H1 (cell line): ENCODE measurements around the gene FLVCR1. TPM values are rescaled to one million over a fixed set of nuclear protein-coding genes. Genes with fewer than 3 reads are reported as not detected.

Experiments
- CTCF ChIA-PET: fragments of 300-600 bp; sonication (Branson Sonifier 250); formaldehyde crosslinking; loops from one replicate; lab custom pipeline; 2021; ENCODE audit not compliant: partially characterized antibody; lab: Charles Lee
- POLR2A ChIA-PET: fragments of 300-600 bp; sonication (Branson Sonifier 250); formaldehyde crosslinking; loops from one replicate; lab custom pipeline; 2021; ENCODE audit warnings: inconsistent platforms; ENCODE audit not compliant: partially characterized antibody; lab: Charles Lee
- DNase-seq, 2 experiments: peaks; one replicate each; pipeline versions ENCODE4 v3.0.0 to v3.0.0-alpha.2; 2010 to 2022; ENCODE audit warnings: low spot score in 2 of 2, low read depth in 1 of 2, mixed read lengths in 1 of 2
- FAIRE-seq: peaks from 2 replicates; lab custom pipeline; 2011; peaks lifted over from hg19 to GRCh38; lab: Jason Lieb, UNC
- H2AFZ ChIP-seq: 2 replicates; pipeline ENCODE4 v1.8.1; 2012; ENCODE audit warnings: low read length, inconsistent platforms
- H2AK5ac ChIP-seq: 2 replicates; pipeline ENCODE4 v1.6.1; 2013; ENCODE audit warnings: low read depth, low read length
- H2BK120ac ChIP-seq: replicated peaks from 2 replicates; pipeline ENCODE3; 2013; ENCODE audit warnings: low read depth, low read length, inconsistent platforms
- H2BK12ac ChIP-seq: 2 replicates; pipeline ENCODE4 v1.6.1; 2013; ENCODE audit warnings: low read depth, low read length
- H2BK15ac ChIP-seq: 2 replicates; pipeline ENCODE4 v1.6.1; 2013; ENCODE audit warnings: low read length
- H2BK20ac ChIP-seq: 2 replicates; pipeline ENCODE4 v1.6.1; 2013; ENCODE audit warnings: low read length
- H2BK5ac ChIP-seq: 2 replicates; pipeline ENCODE4 v1.6.1; 2013; ENCODE audit warnings: low read depth, low read length
- H3K14ac ChIP-seq: 2 replicates; pipeline ENCODE4 v1.6.1; 2013; ENCODE audit warnings: inconsistent platforms; ENCODE audit not compliant: insufficient read length
- H3K18ac ChIP-seq: 2 replicates; pipeline ENCODE4 v1.6.1; 2013; ENCODE audit warnings: low read length; ENCODE audit errors: extremely low read depth
- H3K23ac ChIP-seq: 2 replicates; pipeline ENCODE4 v1.6.1; 2013; ENCODE audit warnings: inconsistent platforms; ENCODE audit not compliant: insufficient read length
- H3K23me2 ChIP-seq: 2 replicates; pipeline ENCODE4 v1.6.1; 2013; ENCODE audit warnings: low read depth, low read length
- H3K27ac ChIP-seq: 2 replicates; pipeline ENCODE4 v1.6.1; 2011; ENCODE audit warnings: low read depth, low read length, inconsistent platforms
- H3K27me3 ChIP-seq, 4 experiments: replicated peaks in 1 of 4; 1 replicate in 1 of 4; 2 replicates in 3 of 4; pipeline versions ENCODE4 v1.6.1 to v1.8.1; 2011 to 2013; ENCODE audit warnings: low read length in 3 of 4, mild to moderate bottlenecking in 3 of 4, inconsistent platforms in 2 of 4, mixed read lengths in 2 of 4, moderate library complexity in 1 of 4; ENCODE audit not compliant: control insufficient read depth in 3 of 4, insufficient read depth in 3 of 4; ENCODE audit errors: extremely low read depth in 1 of 4
- H3K36me3 ChIP-seq, 4 experiments: 2 replicates each; pipeline versions ENCODE4 v1.6.1 to v1.8.1; 2011 to 2013; ENCODE audit warnings: mild to moderate bottlenecking in 4 of 4, low read length in 3 of 4, moderate library complexity in 2 of 4, control low read depth in 1 of 4, inconsistent platforms in 1 of 4; ENCODE audit not compliant: insufficient read depth in 4 of 4, control insufficient read depth in 2 of 4
- H3K4ac ChIP-seq: replicated peaks from 2 replicates; pipeline ENCODE3; 2013; ENCODE audit warnings: low read length, low read depth, mixed read lengths, inconsistent platforms; ENCODE audit not compliant: insufficient read length
- H3K4me1 ChIP-seq, 4 experiments: replicated peaks in 1 of 4; 1 replicate in 1 of 4; 2 replicates in 3 of 4; pipeline versions ENCODE4 v1.6.1 to v1.8.1; 2011 to 2013; ENCODE audit warnings: low read length in 3 of 4, inconsistent platforms in 2 of 4, mixed read lengths in 1 of 4; ENCODE audit not compliant: insufficient read depth in 4 of 4, control insufficient read depth in 3 of 4
- H3K4me2 ChIP-seq, 2 experiments: 2 replicates each; pipeline versions ENCODE4 v1.6.1 to v1.8.1; 2011 to 2013; ENCODE audit warnings: low read depth in 2 of 2, low read length in 2 of 2, control low read depth in 1 of 2, inconsistent platforms in 1 of 2, mild to moderate bottlenecking in 1 of 2; ENCODE audit not compliant: insufficient read depth in 1 of 2
- H3K4me3 ChIP-seq, 4 experiments: fragments of 200-600, 300-600 bp in 1 of 4; sonication (generic), shearing (Covaris generic), sonication (Bioruptor Twin) in 1 of 4; 2 replicates each; pipeline versions ENCODE4 v1.5.1 to v1.8.1; 2011 to 2016; ENCODE audit warnings: low read length in 4 of 4, low read depth in 3 of 4, control low read depth in 2 of 4, inconsistent platforms in 2 of 4, mild to moderate bottlenecking in 2 of 4, mixed read lengths in 1 of 4, moderate library complexity in 1 of 4; ENCODE audit not compliant: insufficient read depth in 2 of 4; ENCODE audit errors: extremely low read depth in 1 of 4
- H3K56ac ChIP-seq: replicated peaks from 2 replicates; pipeline ENCODE3; 2013; ENCODE audit warnings: low read depth, mild to moderate bottlenecking, mixed read lengths, low read length, inconsistent platforms; ENCODE audit not compliant: insufficient read length
- H3K79me1 ChIP-seq: 2 replicates; pipeline ENCODE4 v1.6.1; 2013; ENCODE audit warnings: low read depth, low read length, control low read depth
- H3K79me2 ChIP-seq, 2 experiments: 2 replicates each; pipeline versions ENCODE4 v1.6.1 to v1.8.1; 2012 to 2013; ENCODE audit warnings: low read length in 2 of 2, mild to moderate bottlenecking in 2 of 2, inconsistent platforms in 1 of 2; ENCODE audit not compliant: insufficient read depth in 2 of 2, control insufficient read depth in 1 of 2
- H3K9ac ChIP-seq, 4 experiments: replicated peaks in 1 of 4; 1 replicate in 1 of 4; 2 replicates in 3 of 4; pipeline versions ENCODE4 v1.6.1 to v1.8.1; 2011 to 2013; ENCODE audit warnings: low read depth in 3 of 4, low read length in 3 of 4, control low read depth in 2 of 4, mild to moderate bottlenecking in 2 of 4, moderate library complexity in 2 of 4, inconsistent platforms in 1 of 4; ENCODE audit errors: extremely low read depth in 1 of 4
- H3K9me3 ChIP-seq, 2 experiments: 2 replicates each; pipeline versions ENCODE4 v1.6.1 to v1.8.1; 2012 to 2013; ENCODE audit warnings: mild to moderate bottlenecking in 2 of 2, moderate library complexity in 2 of 2, control low read depth in 1 of 2, inconsistent platforms in 1 of 2, low read depth in 1 of 2, low read length in 1 of 2, mixed read lengths in 1 of 2; ENCODE audit not compliant: insufficient read depth in 2 of 2
- H4K20me1 ChIP-seq, 2 experiments: replicated peaks in 1 of 2; 2 replicates each; pipeline versions ENCODE3 to v1.8.1; 2011 to 2013; ENCODE audit warnings: inconsistent platforms in 2 of 2, low read length in 2 of 2, mild to moderate bottlenecking in 1 of 2; ENCODE audit not compliant: insufficient read depth in 2 of 2, control insufficient read depth in 1 of 2
- H4K5ac ChIP-seq: 2 replicates; pipeline ENCODE4 v1.6.1; 2013; ENCODE audit warnings: low read length, low read depth, mixed read lengths, inconsistent platforms; ENCODE audit not compliant: insufficient read length
- H4K8ac ChIP-seq: 2 replicates; pipeline ENCODE4 v1.8.0; 2013; ENCODE audit warnings: mild to moderate bottlenecking, moderate library complexity, low read length, inconsistent platforms; ENCODE audit not compliant: insufficient read depth; ENCODE audit errors: extremely low read depth
- H4K91ac ChIP-seq: replicated peaks from 2 replicates; pipeline ENCODE3; 2013; ENCODE audit warnings: low read length, mixed read lengths, inconsistent platforms; ENCODE audit not compliant: insufficient read length
- SIX5 ChIP-seq: IDR thresholded peaks from 2 replicates; pipeline ENCODE4 v1.6.1; 2011; ENCODE audit warnings: mild to moderate bottlenecking, low read depth, low read length
- WGBS, 2 experiments: shearing (Covaris generic) in 1 of 2; methylation state at CpG; one replicate each; pipeline versions ENCODE4 v1.1.6 to v1.1.7; 2013 to 2015; ENCODE audit warnings: low lambda C conversion rate in 2 of 2, mixed read lengths in 2 of 2, inconsistent platforms in 1 of 2, low coverage in 1 of 2, missing lambda C conversion rate in 1 of 2; ENCODE audit not compliant: insufficient replicate concordance in 2 of 2, insufficient coverage in 1 of 2, insufficient read length in 1 of 2; ENCODE audit errors: extremely low coverage in 1 of 2, missing lambda C conversion rate in 1 of 2; 5-methylcytosine and 5-hydroxymethylcytosine counted together
- polyA plus RNA-seq, 7 experiments: library from polyadenylated mRNA; depleted of rRNA in 3 of 7; stranded (reverse) in 5 of 7; unstranded in 2 of 7; fragments of >200 nt in 5 of 7; fragments of 200-250 nt in 2 of 7; gene quantifications; 1 replicate in 5 of 7; 2 replicates in 1 of 7; 4 replicates in 1 of 7; pipeline versions ENCODE4 v1.2.1 to v1.2.3, GENCODE V29; 2011 to 2013; ENCODE audit warnings: missing spikeins in 2 of 7, mixed read lengths in 2 of 7
- total RNA-seq: library from RNA; stranded (reverse); fragmentation: NEBNext Ultra II Directional; extraction: Animal tissue kit (Norgen Biotek cat#: 25700); gene quantifications from 2 replicates; pipeline ENCODE4 v1.2.1, GENCODE V29; 2021

FLVCR1 gene
- total and polyA plus RNA-seq, 2 of the 8 experiments (the other 6 are each of a cell fraction or from before 2014, with no cell fraction given): 31.8 to 75.7 TPM

- H3K23ac ChIP-seq: no peak overlapping the region
- no peak overlapping the region for H4K91ac ChIP-seq
- no peak overlapping the region for H2AK5ac ChIP-seq
- no peak overlapping the region for H3K9ac ChIP-seq
- H2BK120ac ChIP-seq: no peak overlapping the region
- H4K20me1 ChIP-seq: no peaks in the 10 kb centered on the region
- FAIRE-seq (no peak), DNase-seq (no peak)
- no peak overlapping the region for H4K5ac ChIP-seq
- no peak overlapping the region for H2AFZ ChIP-seq
- H2BK15ac ChIP-seq: no peak overlapping the region
- WGBS, 2 experiments: 72% methylated on average over 3 of the region's 3 CpGs; no CpG with 5 or more reads in 1 of the 2 experiments
- H3K23me2 ChIP-seq: no peaks in the 10 kb centered on the region
- H3K27me3 ChIP-seq: no peaks in the 10 kb centered on the region
- no peak overlapping the region for H2BK5ac ChIP-seq
- H3K4me1 ChIP-seq: peaks cover 5 to 11% (median 8%) of the 10 kb centered on the region in 4 experiments; a peak in 6 of 7 replicates
- H3K36me3 ChIP-seq: peaks cover 2 to 83% (median 32%) of the 10 kb centered on the region in 4 experiments; a peak in 5 of 8 replicates
- H3K79me2 ChIP-seq: peaks cover 0 to 87% of the 10 kb centered on the region in 2 experiments
- H3K79me1 ChIP-seq: 0 out of 2 replicates have a peak, but pooled peaks cover 4% of the 10 kb centered on the region
- H3K56ac ChIP-seq: no peak overlapping the region
- no peak overlapping the region for H3K14ac ChIP-seq
- ChIA-PET CTCF (interaction anchor here (0.6 to 4.3 kb wide), 6 partner anchors 9 to 93 kb away, joined by 3 to 18 read pairs (median 4); no protein-coding TSS in a partner anchor), POLR2A (interaction anchor here (1.4 to 13.4 kb wide), 8 partner anchors 5 to 58 kb away, joined by 3 to 177 read pairs (median 36); partner anchors contain the start of gene FLVCR1)
- peaks cover 7 to 26% of the 10 kb centered on the region in 2 experiments; a peak in 3 of 4 replicates for H3K9me3 ChIP-seq
- H4K8ac ChIP-seq: no peak overlapping the region
- H2BK20ac ChIP-seq: no peak overlapping the region
- H2BK12ac ChIP-seq: no peak overlapping the region
- H3K18ac ChIP-seq: no peak overlapping the region
- H3K4ac ChIP-seq: no peak overlapping the region
- no peak overlapping the region for H3K4me2 ChIP-seq
- no peak overlapping the region for H3K4me3 ChIP-seq
- no peak overlapping the region for H3K27ac ChIP-seq
- TF ChIP-seq SIX5: no peak
These were observed 44.0 kb downstream of the FLVCR1 start for GRCh38 chr1:212902054-212902453.
